GM12873 (cell line): Measurements from ENCODE around the gene CDK13.

ENCODE experiments used
- CTCF ChIP-seq: IDR thresholded peaks from 2 replicates; pipeline ENCODE4 v1.5.1; 2012; ENCODE audit warnings: low read depth, mild to moderate bottlenecking, moderate library complexity, low read length, control low read depth; ENCODE audit not compliant: insufficient read depth; ENCODE audit errors: missing control alignments

The CDK13 gene

GRCh38 chr7:40077849-40078248, 127.8 kb downstream of the CDK13 start:
- no peak for TF ChIP-seq CTCF

GRCh38 chr7:40092182-40092581, 142.1 kb downstream of the CDK13 start:
- no peak for TF ChIP-seq CTCF

DNA sequence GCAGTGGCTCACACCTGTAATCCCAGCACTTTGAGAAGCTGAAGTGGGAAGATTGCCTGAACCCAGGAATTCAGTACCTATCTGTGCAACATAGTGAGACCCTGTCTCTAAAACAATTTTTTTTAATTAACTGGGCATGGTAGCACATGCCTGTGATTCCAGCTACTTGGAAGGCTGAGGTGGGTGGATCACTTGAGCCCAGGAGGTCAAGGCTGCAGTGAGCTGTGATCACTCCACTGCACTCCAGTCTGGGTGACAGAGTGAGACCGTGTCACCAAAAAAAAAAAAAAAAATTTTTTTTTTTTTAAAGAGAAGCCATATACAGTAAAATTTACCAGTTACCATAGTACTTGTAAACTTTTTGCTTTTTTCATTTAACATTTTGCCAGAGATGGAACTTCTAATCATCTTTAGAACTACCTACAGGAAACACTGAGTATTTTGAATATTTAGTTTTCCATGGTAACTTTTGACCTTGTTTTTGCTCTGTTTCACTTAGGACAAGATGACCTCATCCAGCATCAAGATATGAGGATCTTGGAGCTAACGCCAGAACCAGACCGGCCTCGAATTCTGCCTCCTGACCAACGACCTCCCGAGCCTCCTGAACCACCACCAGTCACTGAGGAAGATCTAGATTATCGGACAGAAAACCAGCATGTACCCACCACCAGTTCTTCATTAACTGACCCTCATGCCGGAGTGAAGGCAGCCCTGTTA, 143.7 kb downstream of the CDK13 start:
- no peak for TF ChIP-seq CTCF

DNA sequence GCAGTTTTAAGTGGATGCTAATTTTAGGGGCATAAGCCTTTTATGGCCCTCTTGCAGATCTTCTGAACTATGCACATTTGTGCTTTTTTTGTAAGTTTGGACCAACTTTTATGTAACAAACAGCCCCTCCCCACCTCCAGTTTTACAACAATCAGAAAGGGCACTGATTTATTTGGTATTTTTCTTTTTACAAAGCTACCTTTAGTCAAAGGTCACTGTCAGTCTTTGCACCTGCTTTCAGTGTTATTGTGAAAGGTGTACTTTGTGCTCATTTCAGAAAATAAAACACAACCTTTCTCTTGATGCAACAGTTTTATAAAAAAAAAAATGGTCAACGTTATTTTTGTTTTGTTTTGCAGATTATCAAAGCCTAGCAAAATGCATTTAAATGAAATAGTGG, 145.2 kb downstream of the CDK13 start:
- no peak for TF ChIP-seq CTCF

GRCh38 chr7:40095695-40096327, 145.8 kb downstream of the CDK13 start:
- no peak for TF ChIP-seq CTCF

GRCh38 chr7:40097728-40098127, 147.7 kb downstream of the CDK13 start:
- no peak for TF ChIP-seq CTCF

DNA sequence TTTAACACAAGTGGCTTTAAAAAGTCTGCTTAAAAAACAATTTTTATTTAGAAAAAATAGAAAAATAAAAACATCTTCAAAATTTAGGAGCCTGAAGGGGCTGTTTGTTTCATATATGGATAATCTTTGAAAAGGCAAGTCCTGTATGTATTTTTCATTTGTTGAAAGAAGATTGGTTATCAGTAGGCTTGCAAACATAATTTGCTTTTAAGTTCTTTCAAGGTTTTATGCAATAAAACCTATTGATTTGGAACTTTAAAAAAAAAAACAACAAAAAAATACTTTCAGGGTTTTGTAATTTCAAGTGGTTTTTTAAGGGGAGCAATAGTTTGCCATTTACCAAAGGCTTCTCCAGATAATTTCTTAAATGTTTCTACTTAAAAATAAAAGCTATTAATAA, 148.8 kb downstream of the CDK13 start:
- TF ChIP-seq CTCF, result no peak
